GM12892 (cell line): ENCODE data around the gene VEGFD.
A peak's percentile ranks its signal among the peaks of the same experiment; 100 is the strongest.

Experiments
- DNase-seq: peaks from one replicate; pipeline ENCODE4 v3.0.0; 2011; ENCODE audit not compliant: insufficient read length
- FAIRE-seq: peaks from 2 replicates; lab custom pipeline; 2011; peaks lifted over from hg19 to GRCh38; lab: Jason Lieb, UNC
- POLR2A ChIP-seq: IDR thresholded peaks from 2 replicates; pipeline ENCODE4 v1.6.1; 2011; ENCODE audit warnings: low read depth, low read length, control low read depth
- POLR2AphosphoS5 ChIP-seq: IDR thresholded peaks from 2 replicates; pipeline ENCODE4 v1.6.1; 2011; ENCODE audit warnings: low read depth, low read length, control low read depth
- TAF1 ChIP-seq: IDR thresholded peaks from 2 replicates; pipeline ENCODE4 v1.6.1; 2011; ENCODE audit warnings: low read depth, mild to moderate bottlenecking, control low read depth, low read length, borderline replicate concordance

VEGFD gene

GRCh38 chrX:15350329-15350996 lies 33.8 kb downstream of the VEGFD start:
- TF ChIP-seq POLR2AphosphoS5, result no peak
- FAIRE-seq (no peak), DNase-seq (no peak)

- TF ChIP-seq POLR2A (no peak), TAF1 (no peak), POLR2AphosphoS5 (no peak)
- peak; percentile 83 for FAIRE-seq
These were observed 35.2 kb downstream of the VEGFD start for GRCh38 chrX:15349046-15349445.

GRCh38 chrX:15345976-15346375 lies 38.2 kb downstream of the VEGFD start:
- no peak for TF ChIP-seq POLR2AphosphoS5
- TF ChIP-seq POLR2A, result no peak
- TF ChIP-seq TAF1, result no peak
- no peak for DNase-seq
- FAIRE-seq, result no peak

More at GRCh38 chrX:15349046-15349445, 35.2 kb downstream of the VEGFD start:
- DNase-seq, result no peak

GRCh38 chrX:15344106-15344505 lies 40.1 kb downstream of the VEGFD start:
- TF ChIP-seq POLR2A (no peak), POLR2AphosphoS5 (no peak)
- DNase-seq (no peak), FAIRE-seq (no peak)

- no peak for DNase-seq
- FAIRE-seq, result peak; percentile 17
- TF ChIP-seq POLR2A (no peak), POLR2AphosphoS5 (no peak), TAF1 (no peak)
These were observed 41.1 kb downstream of the VEGFD start for GRCh38 chrX:15343075-15343476.

- DNase-seq (no peak), FAIRE-seq (no peak)
- no peak for TF ChIP-seq POLR2AphosphoS5
- TF ChIP-seq POLR2A, result no peak
- TF ChIP-seq TAF1, result no peak
These were observed 43.3 kb downstream of the VEGFD start for GRCh38 chrX:15340867-15341266.

GRCh38 chrX:15336023-15336413 lies 48.2 kb downstream of the VEGFD start:
- FAIRE-seq (no peak), DNase-seq (no peak)

GRCh38 chrX:15335135-15336022 lies 48.8 kb downstream of the VEGFD start, which contains the start of gene PIGA:
Gene PIGA, minus strand, starts transcription at chrX:15335523. Its CDS starts 3,593 bp downstream, at chrX:15331930.
- peak; percentile 67; the same call in 1 of the 2 replicates for TF ChIP-seq POLR2A
- TF ChIP-seq POLR2AphosphoS5, result peak; percentile 55; the same call in 1 of the 2 replicates
- no peak for TF ChIP-seq TAF1
- peak; percentile 95 for FAIRE-seq
- peak; percentile 72 for DNase-seq

More at GRCh38 chrX:15336023-15336413, 48.2 kb downstream of the VEGFD start:
- no peak for TF ChIP-seq POLR2A
- no peak for TF ChIP-seq POLR2AphosphoS5
- TF ChIP-seq TAF1, result no peak

GRCh38 chrX:15334561-15334960 lies 49.7 kb downstream of the VEGFD start:
- TF ChIP-seq POLR2AphosphoS5 (no peak), POLR2A (no peak), TAF1 (no peak)
- no peak for DNase-seq
- FAIRE-seq, result no peak

- no peak for TF ChIP-seq POLR2A
- TF ChIP-seq TAF1, result no peak
- no peak for FAIRE-seq
- no peak for DNase-seq
These were observed 55.4 kb downstream of the VEGFD start for GRCh38 chrX:15328821-15329220.

- peak; percentile 5 for FAIRE-seq
- DNase-seq, result no peak
- no peak for TF ChIP-seq POLR2AphosphoS5
- no peak for TF ChIP-seq TAF1
- no peak for TF ChIP-seq POLR2A
These were observed 56.1 kb downstream of the VEGFD start for GRCh38 chrX:15328131-15328530.

- no peak for FAIRE-seq
- DNase-seq, result no peak
- TF ChIP-seq POLR2A, result no peak
- no peak for TF ChIP-seq TAF1
- no peak for TF ChIP-seq POLR2AphosphoS5
These were observed 61.7 kb downstream of the VEGFD start for GRCh38 chrX:15322472-15322871.
